GM21381 (cell line): ENCODE measurements around the gene DMRTA2.
A peak's percentile ranks its signal among the peaks of the same experiment; 100 is the strongest.
"Not testable (repeated sequence)": the region's sequence is repeated elsewhere in the genome, so short reads cannot be mapped to it uniquely, and the experiment has no call there.

Experiments used
- ATAC-seq: cut with Tn5 transposase; IDR thresholded peaks from one replicate; pipeline ENCODE4 v1.9.1; 2021; ENCODE audit warnings: mild to moderate bottlenecking, moderate library complexity; ENCODE audit not compliant: unreplicated experiment

DMRTA2 gene

DNA sequence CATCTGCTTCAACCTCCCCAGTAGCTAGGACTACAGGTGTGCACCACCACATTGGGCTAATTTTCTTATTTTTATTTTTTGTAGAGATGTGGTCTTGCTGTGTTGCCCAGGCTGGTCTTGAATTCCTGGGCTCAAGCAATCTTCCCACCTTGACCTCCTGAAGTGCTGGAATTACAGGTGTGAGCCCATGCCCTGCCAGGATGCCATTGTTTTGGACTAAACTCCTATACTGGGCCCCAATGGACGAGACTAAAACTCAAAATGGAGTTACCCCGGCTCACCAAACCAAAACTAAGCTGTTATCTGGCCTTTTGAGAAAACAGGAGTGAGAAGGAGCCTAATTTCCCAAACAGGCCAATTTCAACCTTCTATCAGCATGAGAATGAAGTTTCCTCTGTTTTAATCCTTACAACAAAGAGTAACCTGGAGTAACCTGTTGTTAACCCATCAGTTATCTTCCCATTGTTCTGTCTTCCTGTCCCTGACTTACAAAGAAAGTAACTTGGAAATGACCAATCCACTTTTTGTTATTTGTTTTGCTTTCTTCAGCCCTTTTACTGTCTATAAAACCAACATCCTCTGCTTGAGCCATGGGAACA is 29.6 kb downstream of the DMRTA2 start:
- no peak for ATAC-seq

DNA sequence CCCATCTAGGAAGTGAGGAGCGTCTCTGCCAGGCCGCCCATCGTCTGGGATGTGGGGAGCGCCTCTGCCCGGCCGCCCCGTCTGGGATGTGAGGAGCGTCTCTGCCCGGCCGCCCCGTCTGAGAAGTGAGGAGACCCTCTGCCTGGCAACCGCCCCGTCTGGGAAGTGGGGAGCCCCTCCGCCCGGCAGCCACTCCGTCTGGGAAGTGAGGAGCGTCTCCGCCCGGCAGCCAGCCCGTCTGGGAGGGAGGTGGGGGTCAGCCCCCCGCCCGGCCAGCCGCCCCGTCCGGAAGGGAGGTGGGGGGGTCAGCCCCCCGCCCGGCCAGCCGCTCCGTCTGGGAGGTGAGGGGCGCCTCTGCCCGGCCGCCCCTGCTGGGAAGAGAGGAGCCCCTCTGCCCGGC is 41.7 kb downstream of the DMRTA2 start:
- ATAC-seq = not testable (repeated sequence)

DNA sequence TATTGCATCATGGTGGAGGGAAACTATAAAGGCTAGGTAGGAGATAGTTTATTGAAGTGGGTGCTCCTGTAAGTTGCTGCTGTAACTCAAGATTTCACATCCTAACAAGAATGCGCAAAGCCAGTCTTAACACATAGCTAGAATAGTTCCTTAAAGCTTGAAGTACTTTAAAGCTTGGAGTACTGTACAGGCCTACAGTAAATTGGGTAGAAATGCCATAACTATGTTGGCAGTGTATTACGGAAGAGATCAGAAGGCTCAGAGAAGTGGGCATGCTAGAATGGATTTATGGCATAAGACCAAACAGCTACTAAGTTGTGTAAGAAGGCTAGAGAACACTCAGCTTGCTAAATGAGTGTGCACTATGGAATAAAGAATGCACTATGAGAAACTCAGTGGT is 44.5 kb downstream of the DMRTA2 start:
- ATAC-seq = no peak

DNA sequence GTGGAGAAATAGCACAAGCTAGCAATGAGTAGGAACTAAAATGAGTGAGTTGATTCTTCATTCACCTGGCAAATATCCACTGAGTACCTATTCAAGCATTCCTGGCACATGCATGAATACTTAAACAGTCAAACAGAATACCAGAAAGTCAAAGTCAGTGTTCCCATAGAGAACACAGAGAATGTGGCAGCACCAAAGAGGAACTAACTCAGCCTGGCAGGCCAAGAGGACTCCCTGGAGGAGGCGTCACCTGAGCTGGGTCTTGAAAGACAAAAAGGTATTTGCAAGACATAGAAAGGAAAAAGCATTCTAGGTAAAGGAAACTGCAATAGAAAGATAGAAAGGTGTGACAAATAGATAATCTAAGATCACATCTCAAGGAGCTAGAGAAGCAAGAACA is 49.7 kb downstream of the DMRTA2 start:
- no peak for ATAC-seq

DNA sequence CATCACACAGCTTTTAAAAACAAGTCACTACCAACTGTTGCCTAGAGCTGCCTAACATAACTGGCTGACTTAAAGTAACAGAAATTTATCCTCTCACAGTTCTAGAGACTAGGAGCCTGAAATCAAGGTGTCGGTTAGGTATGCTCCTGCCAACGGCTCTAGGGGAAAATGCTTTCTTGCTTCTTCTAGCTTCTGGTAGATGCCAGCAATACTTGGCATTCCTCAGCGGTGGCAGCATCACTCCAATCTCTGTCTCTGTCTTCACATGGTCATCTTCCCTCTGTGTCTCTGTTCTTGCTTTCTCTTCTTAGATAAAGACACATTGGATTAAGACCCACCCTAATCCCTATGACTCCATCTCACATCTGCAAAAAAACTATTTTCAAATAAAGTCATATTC is 51.5 kb downstream of the DMRTA2 start:
- no peak for ATAC-seq

DNA sequence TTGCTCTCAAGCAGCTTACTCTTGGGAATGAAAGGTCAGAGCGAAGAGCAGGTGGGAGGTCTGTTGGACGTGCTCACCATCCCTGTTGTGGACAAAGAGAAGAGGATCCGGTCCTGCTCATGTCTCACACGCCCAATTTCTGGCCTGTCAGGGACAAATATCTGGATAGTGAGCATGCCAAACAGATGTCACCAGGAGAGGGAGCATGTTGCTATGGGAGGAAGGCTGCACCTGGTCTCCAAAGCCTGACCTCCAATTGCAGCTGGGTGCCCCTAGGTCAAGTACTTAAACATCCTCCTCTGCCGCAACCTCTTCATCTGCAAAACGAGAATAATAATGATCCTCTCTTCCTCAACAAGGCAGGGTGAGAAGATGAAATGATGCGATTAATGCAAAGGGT is 53.4 kb downstream of the DMRTA2 start:
- ATAC-seq = no peak

DNA sequence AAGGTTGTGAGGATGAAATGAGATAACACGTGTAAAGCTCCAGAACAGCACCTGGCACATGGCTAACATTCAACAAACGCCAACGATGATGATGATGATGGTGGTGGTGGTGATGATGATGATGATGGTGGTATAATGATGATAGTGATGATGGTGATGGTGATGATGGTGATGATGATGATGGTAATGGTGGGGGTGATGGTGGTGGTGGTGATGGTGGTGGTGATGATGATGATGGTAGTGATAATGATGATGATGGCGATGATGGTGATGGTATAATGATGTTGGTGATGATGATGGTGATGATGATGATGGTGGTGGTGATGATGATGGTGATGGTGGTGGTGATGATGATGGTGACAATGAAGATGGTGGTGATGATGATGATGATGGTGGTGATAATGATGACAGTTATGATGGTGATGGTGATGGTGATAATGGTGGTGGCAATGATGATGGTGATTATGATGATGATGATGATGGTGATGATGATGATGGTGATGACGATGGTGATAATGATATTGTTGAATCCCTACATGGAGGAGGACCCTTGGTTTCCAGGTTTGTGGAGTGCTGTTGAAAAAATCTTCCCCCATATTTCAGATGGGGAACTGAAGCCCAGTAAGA is 54.1 kb downstream of the DMRTA2 start:
- no peak for ATAC-seq

DNA sequence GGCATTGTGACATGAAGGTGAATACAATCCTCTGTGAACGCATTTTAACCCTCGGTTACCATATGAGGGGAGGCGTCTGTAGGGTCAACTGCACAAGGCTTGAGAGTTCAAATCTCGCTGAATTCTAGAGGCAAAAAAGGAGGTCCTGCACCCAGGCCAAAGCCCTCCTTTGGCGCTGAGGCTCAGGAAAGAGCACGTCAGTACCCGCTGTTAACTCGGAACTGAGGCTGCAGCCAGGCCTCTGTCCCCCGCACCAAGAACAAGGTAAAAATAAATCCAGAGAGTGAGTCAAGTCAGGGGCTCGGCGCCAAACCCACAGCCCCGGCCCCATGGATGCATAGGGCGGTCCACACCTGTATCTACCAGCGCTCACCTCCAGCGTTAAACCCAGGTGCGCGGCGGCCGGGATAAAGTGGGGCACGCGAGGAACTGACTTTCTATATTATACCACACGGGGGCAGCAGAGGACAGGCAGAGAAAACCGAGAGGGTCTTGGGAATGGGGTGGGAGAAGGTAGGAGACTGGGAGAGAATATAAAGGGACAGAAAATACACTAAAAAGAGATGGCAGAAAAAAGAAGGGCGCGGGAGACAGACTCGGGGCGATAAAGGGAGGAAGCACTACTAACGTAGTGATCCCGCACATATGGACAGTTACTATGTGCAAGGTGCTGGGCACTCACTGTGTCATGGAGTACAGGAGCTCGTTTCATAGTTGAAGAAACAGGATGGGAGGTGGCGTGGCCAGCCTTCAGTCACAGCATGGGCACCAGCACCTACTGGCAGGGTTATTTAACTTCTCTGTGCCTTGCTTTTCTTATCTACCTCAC is 54.9 kb downstream of the DMRTA2 start:
- peak; percentile 60 for ATAC-seq
